Thyroid gland (tissue), 4 donors: ENCODE data around the gene RBM41.

Source experiments
- CTCF ChIP-seq, 6 experiments: fragments of 200-600 bp in 3 of 6; fragments of 450-650 bp in 3 of 6; sonication (generic) in 3 of 6; IDR thresholded peaks; one replicate each; pipeline ENCODE4 v1.5.1; 2016 to 2019; ENCODE audit warnings: antibody characterized with exemption in 6 of 6, mild to moderate bottlenecking in 2 of 6, inconsistent platforms in 1 of 6, moderate library complexity in 1 of 6
- POLR2A ChIP-seq, 2 donors: fragments of 450-650 bp; IDR thresholded peaks; one replicate each; pipeline ENCODE4 v1.6.1; 2017; ENCODE audit warnings: antibody characterized with exemption in 2 of 2, mild to moderate bottlenecking in 2 of 2, moderate library complexity in 1 of 2

GRCh38 chrX:107154787-107155620 is 36.4 kb upstream of the RBM41 start:
- no peak for TF ChIP-seq CTCF (IDR thresholded peaks at IDR 0.05)
- no peak for TF ChIP-seq POLR2A (IDR thresholded peaks at IDR 0.05)
